DOHH2 (cell line): Measurements from ENCODE around the gene BCOR.

Source experiments
- H3F3A ChIP-seq: fragments of 200-600 bp; sonication (generic), shearing (Covaris generic); 2 replicates; pipeline ENCODE4 v1.6.0; 2016; ENCODE audit warnings: antibody characterized with exemption, mild to moderate bottlenecking; ENCODE audit not compliant: control insufficient read depth, insufficient read depth
- H3K27ac ChIP-seq: fragments of 200-600 bp; sonication (generic); 2 replicates; pipeline ENCODE4 v1.5.1; 2014; ENCODE audit warnings: low read depth, mild to moderate bottlenecking, low read length, moderate library complexity
- H3K27me3 ChIP-seq: fragments of 200-600 bp; sonication (generic); 2 replicates; pipeline ENCODE4 v1.6.1; 2014; ENCODE audit warnings: mild to moderate bottlenecking, low read length, mixed read lengths; ENCODE audit not compliant: control insufficient read depth
- H3K36me3 ChIP-seq: fragments of 200-600 bp; sonication (generic); 2 replicates; pipeline ENCODE4 v1.6.1; 2014; ENCODE audit warnings: mild to moderate bottlenecking, low read length, moderate library complexity, mixed read lengths; ENCODE audit not compliant: control insufficient read depth
- H3K4me1 ChIP-seq: fragments of 200-600 bp; sonication (generic); 2 replicates; pipeline ENCODE4 v1.6.1; 2014; ENCODE audit warnings: mild to moderate bottlenecking, low read length, mixed read lengths; ENCODE audit not compliant: control insufficient read depth
- H3K4me2 ChIP-seq: fragments of 200-600 bp; sonication (generic); 2 replicates; pipeline ENCODE4 v1.6.0; 2014; ENCODE audit warnings: mild to moderate bottlenecking, low read length, moderate library complexity
- H3K4me3 ChIP-seq: fragments of 200-600 bp; sonication (generic); 2 replicates; pipeline ENCODE4 v1.5.1; 2014; ENCODE audit warnings: mild to moderate bottlenecking, low read length, mixed read lengths
- H3K79me2 ChIP-seq: fragments of 200-600 bp; sonication (generic); 2 replicates; pipeline ENCODE4 v1.6.1; 2014; ENCODE audit warnings: mild to moderate bottlenecking, low read length, mixed read lengths; ENCODE audit not compliant: control insufficient read depth
- H3K9me2 ChIP-seq: fragments of 200-600 bp; sonication (generic); replicated peaks from 2 replicates; pipeline ENCODE4 v1.6.1; 2014; ENCODE audit warnings: mild to moderate bottlenecking, low read length, mixed read lengths; ENCODE audit not compliant: control insufficient read depth
- H3K9me3 ChIP-seq: fragments of 200-600 bp; sonication (generic); 2 replicates; pipeline ENCODE4 v1.6.1; 2014; ENCODE audit warnings: antibody characterized with exemption, low read length, mixed read lengths; ENCODE audit not compliant: control insufficient read depth, insufficient read depth
- H4K20me1 ChIP-seq: fragments of 200-600 bp; sonication (generic); 2 replicates; pipeline ENCODE4 v1.6.0; 2014; ENCODE audit warnings: low read depth, mild to moderate bottlenecking, antibody characterized with exemption, low read length, moderate library complexity; ENCODE audit not compliant: control insufficient read depth, insufficient read depth
- EZH2phosphoT487 ChIP-seq: fragments of 200-600 bp; sonication (generic); IDR thresholded peaks from 2 replicates; pipeline ENCODE4 v1.6.1; 2017; ENCODE audit warnings: borderline replicate concordance, mild to moderate bottlenecking, antibody characterized with exemption, low read length, moderate library complexity, mixed read lengths
- TF ChIP-seq, protein P1 (sequence below): fragments of 200-600 bp; sonication (generic); IDR thresholded peaks from one replicate; pipeline ENCODE4 v1.5.1; 2014; ENCODE audit warnings: antibody characterized with exemption, mild to moderate bottlenecking, low read depth, low read length; ENCODE audit not compliant: poor library complexity, severe bottlenecking

BCOR gene

DNA sequence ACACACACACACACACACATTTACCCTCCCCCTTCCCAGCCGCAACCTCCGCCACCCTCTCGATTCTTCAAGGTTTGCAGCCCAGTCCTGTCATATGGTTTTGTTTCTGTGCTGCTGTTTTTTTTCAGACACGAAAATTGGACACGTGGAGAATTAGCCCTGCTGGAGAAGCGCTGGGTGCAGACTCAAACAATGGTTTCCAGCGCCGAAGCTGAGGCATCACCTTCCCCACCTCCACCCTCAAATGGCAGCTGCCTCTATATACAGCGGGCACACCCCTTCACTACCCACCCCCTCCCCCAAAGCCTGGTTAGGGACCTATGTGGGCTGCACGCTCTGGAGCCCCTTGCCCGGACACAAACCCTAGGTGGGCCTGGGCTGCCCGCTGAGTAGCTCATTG lies 87.9 kb downstream of the BCOR start:
- no peak overlapping the region for H3K27ac ChIP-seq
- no peaks in the 10 kb centered on the region for H3K36me3 ChIP-seq
- H3F3A ChIP-seq, result no peaks in the 10 kb centered on the region
- H3K4me3 ChIP-seq, result no peak overlapping the region
- peaks cover 19% of the 10 kb centered on the region for H3K4me1 ChIP-seq
- H3K79me2 ChIP-seq, result no peaks in the 10 kb centered on the region
- H3K9me2 ChIP-seq, result no peaks in the 10 kb centered on the region
- TF ChIP-seq EZH2phosphoT487, result no peak
- TF ChIP-seq, protein P1, sequence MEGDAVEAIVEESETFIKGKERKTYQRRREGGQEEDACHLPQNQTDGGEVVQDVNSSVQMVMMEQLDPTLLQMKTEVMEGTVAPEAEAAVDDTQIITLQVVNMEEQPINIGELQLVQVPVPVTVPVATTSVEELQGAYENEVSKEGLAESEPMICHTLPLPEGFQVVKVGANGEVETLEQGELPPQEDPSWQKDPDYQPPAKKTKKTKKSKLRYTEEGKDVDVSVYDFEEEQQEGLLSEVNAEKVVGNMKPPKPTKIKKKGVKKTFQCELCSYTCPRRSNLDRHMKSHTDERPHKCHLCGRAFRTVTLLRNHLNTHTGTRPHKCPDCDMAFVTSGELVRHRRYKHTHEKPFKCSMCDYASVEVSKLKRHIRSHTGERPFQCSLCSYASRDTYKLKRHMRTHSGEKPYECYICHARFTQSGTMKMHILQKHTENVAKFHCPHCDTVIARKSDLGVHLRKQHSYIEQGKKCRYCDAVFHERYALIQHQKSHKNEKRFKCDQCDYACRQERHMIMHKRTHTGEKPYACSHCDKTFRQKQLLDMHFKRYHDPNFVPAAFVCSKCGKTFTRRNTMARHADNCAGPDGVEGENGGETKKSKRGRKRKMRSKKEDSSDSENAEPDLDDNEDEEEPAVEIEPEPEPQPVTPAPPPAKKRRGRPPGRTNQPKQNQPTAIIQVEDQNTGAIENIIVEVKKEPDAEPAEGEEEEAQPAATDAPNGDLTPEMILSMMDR, result no peak
- no peaks in the 10 kb centered on the region for H4K20me1 ChIP-seq
- H3K9me3 ChIP-seq, result no peaks in the 10 kb centered on the region
- H3K4me2 ChIP-seq, result no peak overlapping the region
- H3K27me3 ChIP-seq, result peaks cover 80% of the 10 kb centered on the region

DNA sequence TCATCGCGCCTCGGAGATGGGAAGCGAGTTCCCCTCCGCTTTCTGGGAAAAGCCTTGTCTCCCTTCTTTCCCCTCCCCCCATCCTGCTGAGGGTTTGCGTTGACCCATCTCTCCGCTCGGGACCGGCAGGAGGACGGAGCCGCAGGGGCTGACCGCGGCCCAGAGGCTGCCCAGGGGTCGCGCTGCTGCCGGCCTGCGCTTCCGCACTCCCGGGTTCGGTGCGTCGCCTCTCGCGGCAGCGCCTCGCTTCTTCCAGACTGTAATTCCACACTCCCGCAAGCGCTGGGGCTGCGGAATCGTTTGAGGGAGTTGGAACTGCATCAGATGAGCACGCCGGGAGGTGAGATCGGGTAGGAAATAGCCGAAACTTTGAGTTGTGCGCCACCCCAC lies 88.3 kb downstream of the BCOR start:
- Histone ChIP-seq H3K4me3 (no peak overlapping the region), H3K36me3 (no peaks in the 10 kb centered on the region), H3K79me2 (no peaks in the 10 kb centered on the region), H3F3A (no peaks in the 10 kb centered on the region), H3K9me3 (no peaks in the 10 kb centered on the region), H4K20me1 (no peaks in the 10 kb centered on the region), H3K27ac (no peak overlapping the region), H3K4me1 (peaks cover 19% of the 10 kb centered on the region), H3K4me2 (no peak overlapping the region), H3K27me3 (peaks cover 84% of the 10 kb centered on the region), H3K9me2 (no peaks in the 10 kb centered on the region)
- TF ChIP-seq, protein P1, result no peak
- TF ChIP-seq EZH2phosphoT487, result no peak

DNA sequence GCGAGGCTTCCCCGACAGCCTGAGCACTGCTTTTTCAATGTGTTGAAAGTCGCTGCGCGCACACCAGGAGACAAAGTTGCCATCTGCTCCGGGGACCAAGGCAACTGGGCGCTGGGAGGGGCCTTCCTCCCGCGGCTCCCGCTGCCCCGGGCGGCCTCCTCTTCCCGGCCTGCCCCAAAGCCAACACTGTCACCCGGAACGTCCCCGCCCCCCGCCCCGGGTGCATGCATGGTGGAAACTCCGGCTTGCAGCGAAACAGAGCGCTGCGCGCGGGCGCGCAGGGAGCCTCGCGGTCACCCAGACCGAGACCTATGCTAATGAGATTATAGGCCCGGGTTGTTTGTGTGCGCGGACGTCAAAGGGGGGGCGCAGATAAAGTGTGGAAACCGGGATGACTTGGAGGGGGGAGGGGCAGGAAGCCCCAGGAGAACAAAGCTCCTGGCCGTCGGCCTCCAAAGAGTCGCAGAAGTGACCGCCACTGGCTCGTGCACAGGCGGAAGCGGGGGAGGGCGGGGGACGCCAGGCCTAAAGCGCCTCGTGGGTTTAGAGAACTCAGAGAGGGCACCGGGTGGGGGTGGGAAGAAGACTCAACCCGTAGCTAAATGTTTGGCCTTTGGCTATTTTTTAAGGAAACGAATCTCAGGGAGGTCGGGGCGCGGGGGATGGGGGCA lies 88.8 kb downstream of the BCOR start:
- TF ChIP-seq, protein P1, result no peak
- no peak for TF ChIP-seq EZH2phosphoT487
- H3K27me3 ChIP-seq, result peaks cover 83% of the 10 kb centered on the region
- H4K20me1 ChIP-seq, result no peaks in the 10 kb centered on the region
- H3K4me1 ChIP-seq, result peaks cover 17% of the 10 kb centered on the region
- H3K9me2 ChIP-seq, result no peaks in the 10 kb centered on the region
- peak overlapping the region; percentile 27; the same call in 1 of the 2 replicates for H3K4me2 ChIP-seq
- H3K9me3 ChIP-seq, result no peaks in the 10 kb centered on the region
- no peaks in the 10 kb centered on the region for H3K79me2 ChIP-seq
- no peaks in the 10 kb centered on the region for H3K36me3 ChIP-seq
- H3F3A ChIP-seq, result no peaks in the 10 kb centered on the region
- no peak overlapping the region for H3K27ac ChIP-seq
- no peak overlapping the region for H3K4me3 ChIP-seq
